ENCODE measurements around the gene GALNT12. TPM values are rescaled to one million over a fixed set of nuclear protein-coding genes. Genes with fewer than 3 reads are reported as not detected.

The GALNT12 gene
- total and polyA plus RNA-seq, 2 experiments from 2014 or later, result 14.6 to 23.6 TPM

- Mint-ChIP-seq H3K36me3 (ENCODE audit: low read depth) (peaks cover 48% of the 10 kb centered on the region), H3K9me3 (no peaks in the 10 kb centered on the region), H3K27ac (no peak overlapping the region), H3K4me1 (no peaks in the 10 kb centered on the region; the same call in 2 of the 3 replicates), H3K4me3 (no peak overlapping the region), H3K27me3 (ENCODE audit: insufficient read depth, low read depth, poor library complexity) (peaks cover 12% of the 10 kb centered on the region)
- Histone ChIP-seq H3K4me1 (ENCODE audit: insufficient read depth) (no peaks in the 10 kb centered on the region), H4K20me1 (replicated peaks; ENCODE audit: insufficient read depth) (no peaks in the 10 kb centered on the region; the same call in 1 of the 2 replicates), H3K27ac (ENCODE audit: low read depth) (no peak overlapping the region), H3K36me3 (ENCODE audit: insufficient read depth) (no peaks in the 10 kb centered on the region; the same call in none of the 2 replicates), H3K9me2 (ENCODE audit: insufficient read depth) (no peaks in the 10 kb centered on the region), H3K4me3 (no peak overlapping the region), H3K79me2 (replicated peaks; ENCODE audit: insufficient read depth) (0 out of 2 replicates have a peak, but pooled peaks cover 3% of the 10 kb centered on the region), H2AFZ (no peak overlapping the region), H3K4me2 (no peak overlapping the region), H3K27me3 (ENCODE audit: insufficient read depth) (no peaks in the 10 kb centered on the region), H3F3A (replicated peaks; ENCODE audit: low read depth) (no peaks in the 10 kb centered on the region)
- DNase-seq (ENCODE audit: low spot score) (no peak), ATAC-seq (no peak)
- TF ChIP-seq STAT1 (IDR thresholded peaks at IDR 0.05; ENCODE audit: unreplicated experiment) (no peak), ZNF331 (CRISPR knock-in tag; IDR thresholded peaks at IDR 0.05; ENCODE audit: low read depth) (no peak), POLR2AphosphoS5 (IDR thresholded peaks at IDR 0.05; ENCODE audit: low read depth) (no peak), EZH2 (IDR thresholded peaks at IDR 0.05; ENCODE audit: low read depth, unreplicated experiment) (no peak), CREB1 (CRISPR knock-in tag; IDR thresholded peaks at IDR 0.05; ENCODE audit: low read depth) (no peak), NANOG (IDR thresholded peaks at IDR 0.05; ENCODE audit: borderline replicate concordance) (no peak), EZH2phosphoT487 (IDR thresholded peaks at IDR 0.05; ENCODE audit: unreplicated experiment) (no peak), JUNB (IDR thresholded peaks at IDR 0.05; ENCODE audit: unreplicated experiment) (no peak), ETS1 (IDR thresholded peaks at IDR 0.05) (no peak), ZNF462 (CRISPR knock-in tag; IDR thresholded peaks at IDR 0.05) (no peak), REST (IDR thresholded peaks at IDR 0.05; ENCODE audit: unreplicated experiment) (no peak)
Measured at GRCh38 chr9:98778711-98779530, 28.5 kb upstream of the GALNT12 start.
